ENCODE data around the gene LPA. TPM values are rescaled to one million over a fixed set of nuclear protein-coding genes. Genes with fewer than 3 reads are reported as not detected.
A peak's percentile ranks its signal among the peaks of the same experiment; 100 is the strongest.
"Not testable (repeated sequence)": the region's sequence is repeated elsewhere in the genome, so short reads cannot be mapped to it uniquely, and the experiment has no call there.

Gene LPA
- total RNA-seq, 1 donor from 2014 or later, result not detected

GRCh38 chr6:160691617-160692016 is 27.5 kb upstream of the LPA start:
- TF ChIP-seq CTCF (IDR thresholded peaks at IDR 0.05; ENCODE audit: insufficient read depth, low read length, poor library complexity, severe bottlenecking), result no peak
- no peak overlapping the region for H3K4me3 ChIP-seq (ENCODE audit: low read depth, low read length)
- DNase-seq (ENCODE audit: low read depth), result no peak
- H3K27me3 ChIP-seq (ENCODE audit: control insufficient read depth, insufficient read depth, low read length), result no peaks in the 10 kb centered on the region
- no peaks in the 10 kb centered on the region for H3K36me3 ChIP-seq (ENCODE audit: control insufficient read depth, insufficient read depth, low read length)

GRCh38 chr6:160690458-160690857 is 26.4 kb upstream of the LPA start:
- H3K27me3 ChIP-seq (ENCODE audit: control insufficient read depth, insufficient read depth, low read length), result no peaks in the 10 kb centered on the region
- no peak for DNase-seq (ENCODE audit: low read depth)

GRCh38 chr6:160685762-160686450 is 21.8 kb upstream of the LPA start:
- no peaks in the 10 kb centered on the region for H3K27me3 ChIP-seq (ENCODE audit: control insufficient read depth, insufficient read depth, low read length)
- DNase-seq (ENCODE audit: low read depth), result no peak
- H3K36me3 ChIP-seq (ENCODE audit: control insufficient read depth, insufficient read depth, low read length), result no peaks in the 10 kb centered on the region
- TF ChIP-seq CTCF (IDR thresholded peaks at IDR 0.05; ENCODE audit: insufficient read depth, low read length, poor library complexity, severe bottlenecking), result no peak
- no peak overlapping the region for H3K4me3 ChIP-seq (ENCODE audit: low read depth, low read length)

More at GRCh38 chr6:160690458-160690857, 26.4 kb upstream of the LPA start:
- no peaks in the 10 kb centered on the region for H3K36me3 ChIP-seq (ENCODE audit: control insufficient read depth, insufficient read depth, low read length)
- no peak overlapping the region for H3K4me3 ChIP-seq (ENCODE audit: low read depth, low read length)
- no peak for TF ChIP-seq CTCF (IDR thresholded peaks at IDR 0.05; ENCODE audit: insufficient read depth, low read length, poor library complexity, severe bottlenecking)

GRCh38 chr6:160685101-160685761 is 21.2 kb upstream of the LPA start:
- DNase-seq (ENCODE audit: low read depth); H3K36me3 ChIP-seq (ENCODE audit: control insufficient read depth, insufficient read depth, low read length); H3K4me3 ChIP-seq (ENCODE audit: low read depth, low read length); H3K27me3 ChIP-seq (ENCODE audit: control insufficient read depth, insufficient read depth, low read length): not testable (repeated sequence)

- no peak for DNase-seq (ENCODE audit: low read depth)
- Histone ChIP-seq H3K27me3 (ENCODE audit: control insufficient read depth, insufficient read depth, low read length) (peaks cover 7% of the 10 kb centered on the region), H3K36me3 (ENCODE audit: control insufficient read depth, insufficient read depth, low read length) (no peaks in the 10 kb centered on the region), H3K4me3 (ENCODE audit: low read depth, low read length) (peak overlapping the region; percentile 27)
- TF ChIP-seq CTCF (IDR thresholded peaks at IDR 0.05; ENCODE audit: insufficient read depth, low read length, poor library complexity, severe bottlenecking), result peak; percentile 69
Measured at GRCh38 chr6:160679402-160679769, 15.3 kb upstream of the LPA start.

GRCh38 chr6:160678744-160679401 is 14.8 kb upstream of the LPA start:
- Histone ChIP-seq H3K27me3 (ENCODE audit: control insufficient read depth, insufficient read depth, low read length) (peaks cover 7% of the 10 kb centered on the region), H3K4me3 (ENCODE audit: low read depth, low read length) (peak overlapping the region; percentile 27), H3K36me3 (ENCODE audit: control insufficient read depth, insufficient read depth, low read length) (no peaks in the 10 kb centered on the region)
- TF ChIP-seq CTCF (IDR thresholded peaks at IDR 0.05; ENCODE audit: insufficient read depth, low read length, poor library complexity, severe bottlenecking), result no peak
- DNase-seq (ENCODE audit: low read depth), result no peak

All from kidney epithelial cell (primary cell).